ENCODE data around the gene ICA1.
"Not testable (repeated sequence)": the region's sequence is repeated elsewhere in the genome, so short reads cannot be mapped to it uniquely, and the experiment has no call there.

The ICA1 gene

GRCh38 chr7:8254215-8254614 is 7.8 kb downstream of the ICA1 start:
- no peak for DNase-seq (ENCODE audit: extremely low read depth, low read depth)
- TF ChIP-seq CTCF (IDR thresholded peaks at IDR 0.05; ENCODE audit: low read depth, low read length), result no peak

- DNase-seq (ENCODE audit: extremely low read depth, low read depth), result no peak
- TF ChIP-seq CTCF (IDR thresholded peaks at IDR 0.05; ENCODE audit: low read depth, low read length), result no peak
These were observed 10.8 kb downstream of the ICA1 start for GRCh38 chr7:8251195-8251594.

- no peak for TF ChIP-seq CTCF (IDR thresholded peaks at IDR 0.05; ENCODE audit: low read depth, low read length)
- no peak for DNase-seq (ENCODE audit: extremely low read depth, low read depth)
These were observed 11.4 kb downstream of the ICA1 start for GRCh38 chr7:8250547-8250946.

GRCh38 chr7:8249121-8249520 is 12.8 kb downstream of the ICA1 start:
- no peak for DNase-seq (ENCODE audit: extremely low read depth, low read depth)
- TF ChIP-seq CTCF (IDR thresholded peaks at IDR 0.05; ENCODE audit: low read depth, low read length), result no peak

- no peak for TF ChIP-seq CTCF (IDR thresholded peaks at IDR 0.05; ENCODE audit: low read depth, low read length)
These were observed 15.9 kb downstream of the ICA1 start for GRCh38 chr7:8246020-8246419.

GRCh38 chr7:8245032-8245431 is 16.9 kb downstream of the ICA1 start:
- not testable (repeated sequence) for DNase-seq (ENCODE audit: extremely low read depth, low read depth)

More at GRCh38 chr7:8246020-8246419, 15.9 kb downstream of the ICA1 start:
- DNase-seq (ENCODE audit: extremely low read depth, low read depth), result no peak

- not testable (repeated sequence) for DNase-seq (ENCODE audit: extremely low read depth, low read depth)
These were observed 18.9 kb downstream of the ICA1 start for GRCh38 chr7:8243059-8243458.

GRCh38 chr7:8239702-8240362 is 22.1 kb downstream of the ICA1 start:
- DNase-seq (ENCODE audit: extremely low read depth, low read depth), result not testable (repeated sequence)

- no peak for DNase-seq (ENCODE audit: extremely low read depth, low read depth)
- TF ChIP-seq CTCF (IDR thresholded peaks at IDR 0.05; ENCODE audit: low read depth, low read length), result no peak
These were observed 25.1 kb downstream of the ICA1 start for GRCh38 chr7:8236780-8237407.
